IPS-18a (cell line): ENCODE results near the gene PCDHB1.

Experiments used
- H3K27ac ChIP-seq: one replicate; pipeline ENCODE4 v1.5.1; 2013; ENCODE audit warnings: low read length
- H3K27me3 ChIP-seq: one replicate; pipeline ENCODE4 v1.6.1; 2013; ENCODE audit warnings: mild to moderate bottlenecking, low read length; ENCODE audit not compliant: control insufficient read depth, insufficient read depth
- H3K36me3 ChIP-seq: one replicate; pipeline ENCODE4 v1.6.1; 2013; ENCODE audit warnings: low read depth, low read length; ENCODE audit not compliant: control insufficient read depth
- H3K4me1 ChIP-seq: one replicate; pipeline ENCODE4 v1.6.1; 2013; ENCODE audit warnings: low read depth, low read length; ENCODE audit not compliant: control insufficient read depth
- H3K4me3 ChIP-seq: one replicate; pipeline ENCODE4 v1.5.1; 2013; ENCODE audit warnings: low read length
- H3K9ac ChIP-seq: one replicate; pipeline ENCODE4 v1.6.1; 2013; ENCODE audit warnings: mild to moderate bottlenecking, low read length, moderate library complexity
- H3K9me3 ChIP-seq: one replicate; pipeline ENCODE4 v1.6.1; 2013; ENCODE audit warnings: low read depth, low read length; ENCODE audit not compliant: control insufficient read depth

The PCDHB1 gene, protein sequence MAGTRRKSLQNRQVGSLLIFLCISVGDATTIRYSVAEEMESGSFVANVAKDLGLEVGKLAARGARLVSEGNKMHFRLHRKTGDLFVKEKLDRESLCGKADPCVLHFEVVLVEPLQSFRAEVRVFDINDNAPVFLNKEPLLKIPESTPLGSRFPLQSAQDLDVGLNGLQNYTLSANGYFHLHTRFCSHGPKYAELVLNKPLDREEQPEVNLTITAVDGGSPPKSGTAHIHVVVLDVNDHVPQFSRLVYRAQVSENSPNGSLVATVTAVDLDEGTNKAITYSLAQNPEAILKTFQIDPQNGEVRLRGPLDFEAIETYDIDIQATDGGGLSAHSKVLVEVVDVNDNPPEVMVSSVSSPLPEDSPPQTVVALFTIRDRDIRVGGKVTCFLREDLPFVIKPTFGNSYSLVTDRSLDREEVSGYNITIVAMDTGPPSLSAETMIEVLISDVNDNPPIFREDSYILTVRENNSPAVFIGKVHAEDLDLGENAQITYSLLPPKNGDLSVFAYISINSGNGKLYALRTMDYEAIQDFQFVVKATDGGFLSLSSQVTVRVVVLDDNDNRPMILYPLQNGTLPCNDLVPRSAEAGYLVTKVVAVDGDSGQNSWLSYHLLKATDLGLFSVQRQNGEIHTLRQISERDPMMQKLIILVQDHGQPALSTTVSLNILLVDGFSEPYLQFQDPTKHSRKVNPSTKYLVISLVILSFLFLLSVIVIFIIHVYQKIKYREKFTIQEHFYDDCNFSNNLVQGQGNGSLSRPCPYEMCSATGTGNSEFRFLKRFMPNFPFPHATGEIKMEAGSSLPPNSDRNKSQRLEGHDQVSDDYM

DNA sequence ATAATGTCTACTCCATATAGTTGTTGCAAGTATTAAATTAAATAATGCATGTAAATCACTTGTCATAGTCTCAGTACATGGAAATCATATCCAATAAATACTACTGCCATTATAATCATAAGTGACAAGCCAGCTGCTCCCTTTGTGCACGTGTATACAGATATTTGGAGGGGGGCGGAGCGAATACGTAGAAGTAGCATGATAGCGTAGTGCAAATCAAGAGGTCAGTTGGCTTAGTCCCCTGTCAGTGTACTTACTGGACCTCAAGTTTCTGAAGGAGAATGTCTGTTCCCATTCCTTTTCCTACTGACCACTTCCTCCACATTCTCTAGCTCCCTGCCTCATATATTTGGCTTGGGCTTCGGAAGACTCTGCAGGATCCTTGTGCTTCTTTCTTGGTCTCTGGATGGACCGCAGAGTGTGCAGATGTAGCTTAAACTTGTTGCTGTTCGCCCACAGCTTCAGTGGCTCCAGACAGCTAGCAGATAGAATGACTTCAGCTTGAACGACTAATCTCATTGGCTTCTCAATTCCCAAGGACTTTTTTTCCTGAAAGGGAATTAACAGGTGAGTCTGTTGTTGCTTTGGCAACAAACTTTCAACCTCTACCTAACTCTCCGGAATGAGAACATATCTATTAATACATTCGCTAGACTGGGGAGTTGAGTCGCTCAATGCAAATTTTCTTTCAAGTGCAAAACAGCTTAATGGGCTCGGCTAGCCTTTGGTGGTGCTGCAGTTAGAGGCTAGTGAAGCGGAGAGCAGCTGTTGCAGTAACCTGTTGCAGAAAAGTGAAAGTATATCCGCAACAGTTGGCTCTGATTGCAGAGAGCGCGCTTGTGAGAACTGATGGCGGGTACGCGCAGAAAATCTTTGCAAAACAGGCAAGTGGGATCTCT is at the start of gene PCDHB1:
Gene PCDHB1, plus strand, starts transcription at position 753 of the 899 bp plus-strand sequence. Its CDS starts 97 bp downstream, at position 850.
- H3K36me3 ChIP-seq: no peaks in the 10 kb centered on the region
- H3K4me3 ChIP-seq: peak within 1 kb of the TSS; percentile 96
- no peak within 1 kb of the TSS for H3K27ac ChIP-seq
- no peaks in the 10 kb centered on the region for H3K9me3 ChIP-seq
- H3K9ac ChIP-seq: peak within 1 kb of the TSS; percentile 31
- H3K4me1 ChIP-seq: peaks cover 11% of the 10 kb centered on the region
- H3K27me3 ChIP-seq: peaks cover 39% of the 10 kb centered on the region

DNA sequence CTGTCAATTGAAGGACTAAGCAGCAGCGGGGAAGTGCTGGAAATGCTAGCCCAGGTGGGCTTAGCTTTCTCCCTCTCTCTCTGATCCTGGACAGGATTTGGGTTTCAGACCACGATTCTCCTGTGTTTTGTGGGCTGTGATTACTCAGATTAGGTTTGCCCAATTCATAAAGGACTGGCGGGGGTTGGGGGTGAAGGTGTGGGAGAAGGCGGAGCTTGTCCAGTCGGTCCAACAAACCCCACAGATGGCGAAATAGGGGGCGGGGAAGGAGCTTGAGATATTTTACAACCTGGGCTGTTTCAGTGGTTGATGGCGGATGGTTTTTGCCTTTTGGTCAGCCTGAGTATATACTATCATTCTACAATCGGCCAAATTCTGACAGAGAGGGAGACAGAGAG is 49.7 kb upstream of the PCDHB1 start:
- H3K9me3 ChIP-seq: no peaks in the 10 kb centered on the region
- H3K4me3 ChIP-seq: peak overlapping the region; percentile 72
- H3K36me3 ChIP-seq: no peaks in the 10 kb centered on the region
- peak overlapping the region; percentile 90 for H3K9ac ChIP-seq
- H3K27me3 ChIP-seq: peaks cover 7% of the 10 kb centered on the region
- H3K4me1 ChIP-seq: peaks cover 51% of the 10 kb centered on the region
- peak overlapping the region; percentile 95 for H3K27ac ChIP-seq

DNA sequence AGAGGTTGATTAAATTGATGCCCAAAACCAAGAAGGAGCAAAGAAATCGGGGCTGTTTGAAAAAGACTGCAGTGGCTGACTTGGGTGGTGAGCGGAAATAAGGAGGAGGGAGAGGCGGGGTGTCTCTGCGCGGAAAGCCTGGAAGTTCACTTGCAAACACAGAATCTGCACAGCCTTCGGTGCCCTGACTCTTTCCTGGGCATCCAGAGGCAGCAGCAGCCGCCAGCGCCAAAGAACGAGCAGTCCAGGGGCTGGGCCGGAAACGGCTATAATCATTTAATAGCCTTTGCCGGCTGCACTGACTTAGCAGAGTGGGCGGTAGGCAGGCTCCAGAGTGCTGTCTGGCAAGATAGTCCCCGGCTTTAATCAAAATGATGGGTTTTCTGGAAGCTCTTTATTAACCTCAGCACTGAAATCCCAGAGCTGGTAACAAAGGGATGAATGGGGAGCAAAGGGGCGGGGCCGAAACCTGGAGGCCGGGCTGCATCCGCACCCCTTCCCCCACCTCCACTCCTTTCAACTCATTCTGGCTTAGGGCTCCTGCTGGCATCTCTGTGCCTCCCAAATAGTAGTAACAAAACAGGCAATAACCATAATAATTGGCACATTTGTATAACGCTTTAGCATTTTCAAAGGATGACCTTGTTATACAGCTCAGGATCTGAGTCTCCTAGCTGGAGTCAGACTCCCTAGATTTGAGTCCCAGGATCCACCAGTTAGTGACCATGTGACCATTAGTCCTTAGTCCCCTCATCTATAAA is 49.1 kb upstream of the PCDHB1 start:
- Histone ChIP-seq H3K9ac (peak overlapping the region; percentile 90), H3K36me3 (no peaks in the 10 kb centered on the region), H3K27me3 (peaks cover 7% of the 10 kb centered on the region), H3K4me1 (peaks cover 51% of the 10 kb centered on the region), H3K9me3 (no peaks in the 10 kb centered on the region), H3K4me3 (peak overlapping the region; percentile 72), H3K27ac (peak overlapping the region; percentile 95)

DNA sequence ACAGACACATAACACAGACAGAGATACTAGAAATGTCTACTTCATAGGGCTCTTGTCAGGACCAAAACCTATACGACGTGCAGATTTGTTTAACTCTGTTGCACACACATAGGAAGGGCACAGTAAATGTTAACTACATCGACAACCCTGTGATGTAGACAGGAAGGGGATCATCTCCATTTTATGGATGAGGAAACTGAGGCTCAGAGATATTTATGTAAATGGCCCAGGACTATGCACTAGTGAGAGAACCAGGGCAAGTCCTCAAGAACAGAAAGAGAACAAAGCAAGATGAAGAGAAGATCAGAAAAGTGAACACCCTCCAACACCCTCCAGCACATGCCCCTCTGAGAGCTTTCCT is 48.6 kb upstream of the PCDHB1 start:
- Histone ChIP-seq H3K27ac (peak overlapping the region; percentile 66), H3K27me3 (peaks cover 7% of the 10 kb centered on the region), H3K9me3 (no peaks in the 10 kb centered on the region), H3K4me3 (peak overlapping the region; percentile 72), H3K36me3 (no peaks in the 10 kb centered on the region), H3K4me1 (peaks cover 51% of the 10 kb centered on the region), H3K9ac (peak overlapping the region; percentile 90)

DNA sequence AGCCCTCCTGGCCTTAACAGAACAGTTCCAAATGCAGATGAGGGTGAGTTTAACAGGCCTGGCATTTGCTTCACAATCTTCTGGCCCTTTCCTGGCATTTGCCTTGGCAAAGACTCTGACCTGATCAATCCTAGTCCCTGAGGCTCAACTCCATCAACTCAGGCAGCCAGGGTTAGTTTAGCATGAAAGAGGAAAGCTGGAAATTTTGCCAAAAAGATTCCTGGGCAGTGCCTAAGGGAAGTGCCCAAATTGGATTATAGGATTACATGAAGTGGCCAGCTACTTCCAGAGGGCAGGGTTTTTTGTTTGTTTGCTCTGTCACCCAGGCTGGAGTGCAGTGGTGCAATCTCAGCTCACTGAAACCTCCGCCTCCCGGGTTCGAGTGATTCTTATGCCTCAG is 48.1 kb upstream of the PCDHB1 start:
- Histone ChIP-seq H3K27me3 (peaks cover 7% of the 10 kb centered on the region), H3K4me3 (peak overlapping the region; percentile 72), H3K27ac (no peak overlapping the region), H3K36me3 (no peaks in the 10 kb centered on the region), H3K9ac (peak overlapping the region; percentile 90), H3K4me1 (peaks cover 51% of the 10 kb centered on the region), H3K9me3 (no peaks in the 10 kb centered on the region)

DNA sequence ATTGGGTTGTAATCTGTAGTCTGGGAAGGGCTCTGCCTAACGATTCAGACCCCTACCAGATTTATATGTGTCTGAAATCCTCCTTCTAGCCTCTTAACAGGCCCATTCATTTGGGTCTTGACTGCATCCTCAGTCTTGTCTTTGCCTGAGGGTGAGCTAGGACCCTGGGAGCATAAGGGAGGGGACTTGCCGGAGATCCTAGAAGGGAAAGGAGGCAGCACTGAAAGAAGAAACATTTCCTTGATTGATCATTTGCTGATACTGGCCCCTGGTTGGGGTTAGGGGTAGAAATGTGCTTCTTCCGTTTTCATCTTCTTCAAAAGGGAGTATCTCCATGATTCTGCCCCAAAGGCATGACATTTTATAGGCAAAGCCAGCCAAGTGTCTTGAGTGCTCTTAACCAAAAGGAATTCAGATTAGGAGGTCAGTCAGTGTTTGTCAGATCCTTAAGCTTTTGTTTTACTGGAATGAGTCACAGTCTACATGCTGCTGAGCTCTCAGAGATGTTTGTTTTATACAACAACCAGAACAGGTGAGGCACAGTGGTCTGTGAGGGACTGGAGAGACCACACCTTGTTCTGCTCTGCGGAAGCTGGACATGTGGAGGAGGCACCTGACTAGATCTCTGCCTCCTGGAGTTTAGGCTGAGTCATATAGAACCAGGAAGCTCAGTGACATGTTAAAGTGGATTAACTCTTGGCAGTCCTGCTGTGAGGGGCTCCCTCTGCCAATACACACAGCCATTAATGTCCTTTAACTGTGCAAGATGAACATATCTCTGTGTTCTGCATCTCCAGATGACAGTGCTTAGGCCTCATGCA is 47.2 kb upstream of the PCDHB1 start:
- Histone ChIP-seq H3K4me3 (peak overlapping the region; percentile 16), H3K4me1 (peaks cover 45% of the 10 kb centered on the region), H3K27me3 (peaks cover 7% of the 10 kb centered on the region), H3K36me3 (no peaks in the 10 kb centered on the region), H3K27ac (peak overlapping the region; percentile 60), H3K9me3 (no peaks in the 10 kb centered on the region), H3K9ac (peak overlapping the region; percentile 26)

DNA sequence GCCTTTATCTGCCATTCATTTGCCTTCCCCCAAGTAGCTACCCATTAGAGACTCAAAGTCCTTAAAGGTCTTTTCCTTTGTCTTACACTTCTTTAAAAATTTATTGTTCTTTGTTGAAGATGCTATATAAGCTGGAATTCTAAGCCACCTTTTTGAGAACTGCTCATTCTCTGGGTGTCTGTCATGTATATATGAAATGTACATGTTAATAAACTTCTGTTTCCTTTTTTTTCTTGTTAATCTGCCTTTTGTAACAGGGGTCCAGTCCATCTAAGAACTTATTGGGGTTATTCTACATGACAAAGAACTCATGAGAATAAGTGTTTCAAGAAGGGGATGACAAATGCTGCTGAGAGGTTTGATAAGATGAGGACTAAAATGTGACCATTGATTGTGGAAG is 43.4 kb upstream of the PCDHB1 start:
- peaks cover 24% of the 10 kb centered on the region for H3K4me1 ChIP-seq
- H3K9ac ChIP-seq: no peak overlapping the region
- no peaks in the 10 kb centered on the region for H3K36me3 ChIP-seq
- peaks cover 5% of the 10 kb centered on the region for H3K27me3 ChIP-seq
- H3K27ac ChIP-seq: no peak overlapping the region
- no peaks in the 10 kb centered on the region for H3K9me3 ChIP-seq
- no peak overlapping the region for H3K4me3 ChIP-seq

DNA sequence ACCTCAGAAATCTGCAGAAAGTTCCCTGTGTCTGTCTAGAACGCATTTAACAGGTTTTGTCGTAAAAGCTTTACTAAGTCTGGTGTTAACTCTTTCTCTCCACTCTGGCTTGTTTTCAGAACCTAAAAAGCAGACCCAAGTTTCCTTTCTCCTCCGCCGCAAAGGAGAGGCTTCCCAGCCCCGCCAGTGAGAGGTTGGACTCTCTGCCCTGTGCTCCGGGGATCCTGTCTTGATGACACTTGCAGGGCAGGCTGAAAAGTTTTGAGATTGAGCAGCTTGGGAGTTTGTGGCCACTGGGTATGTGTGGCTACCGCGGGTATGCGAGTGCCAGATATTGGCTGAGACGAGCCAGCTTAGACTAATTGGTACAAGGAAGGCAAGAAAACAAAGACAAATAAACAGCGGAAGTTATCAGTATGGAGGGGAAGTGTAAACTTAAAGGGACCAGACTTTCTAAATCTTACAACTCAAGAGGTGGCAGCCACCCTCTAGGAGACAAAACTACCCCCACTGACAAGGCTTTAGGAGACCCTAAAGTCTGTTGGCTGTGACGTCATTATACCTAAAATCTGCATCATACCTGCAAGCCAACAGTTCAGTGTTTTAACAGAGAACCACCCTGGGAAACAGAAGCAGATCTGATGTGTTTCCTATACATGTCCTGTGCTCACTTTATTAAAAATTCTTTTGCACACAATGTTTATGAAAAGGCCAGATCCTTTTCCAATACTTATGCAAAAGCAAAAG is 41.0 kb upstream of the PCDHB1 start:
- Histone ChIP-seq H3K9ac (no peak overlapping the region), H3K27ac (no peak overlapping the region)

DNA sequence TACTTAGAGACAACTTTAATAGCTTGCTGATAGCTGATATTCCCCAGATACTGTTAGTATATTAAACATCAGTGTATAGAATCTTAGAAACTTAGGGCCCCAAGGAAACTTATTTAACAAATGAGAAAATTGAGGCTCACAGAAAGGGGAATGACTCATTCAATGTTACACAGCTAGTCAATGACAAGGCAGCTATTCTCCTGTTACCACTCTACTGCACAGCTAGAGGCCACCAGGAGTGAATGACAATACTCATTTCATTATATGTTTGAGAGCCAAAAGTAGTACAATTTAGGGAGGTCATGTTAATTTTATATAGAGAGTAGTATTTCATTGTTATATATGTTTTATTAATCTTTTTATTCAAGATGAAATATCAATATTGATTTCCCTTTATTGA is 33.2 kb upstream of the PCDHB1 start:
- H3K9me3 ChIP-seq: no peaks in the 10 kb centered on the region
- no peaks in the 10 kb centered on the region for H3K4me1 ChIP-seq
- H3K36me3 ChIP-seq: no peaks in the 10 kb centered on the region
- H3K27me3 ChIP-seq: no peaks in the 10 kb centered on the region
- H3K9ac ChIP-seq: no peak overlapping the region
- H3K27ac ChIP-seq: no peak overlapping the region
- no peak overlapping the region for H3K4me3 ChIP-seq

More for the DNA sequence above, 41.0 kb upstream of the PCDHB1 start:
- Histone ChIP-seq H3K36me3 (no peaks in the 10 kb centered on the region), H3K4me1 (peaks cover under 1% of the 10 kb centered on the region), H3K9me3 (no peaks in the 10 kb centered on the region), H3K4me3 (no peak overlapping the region), H3K27me3 (no peaks in the 10 kb centered on the region)

DNA sequence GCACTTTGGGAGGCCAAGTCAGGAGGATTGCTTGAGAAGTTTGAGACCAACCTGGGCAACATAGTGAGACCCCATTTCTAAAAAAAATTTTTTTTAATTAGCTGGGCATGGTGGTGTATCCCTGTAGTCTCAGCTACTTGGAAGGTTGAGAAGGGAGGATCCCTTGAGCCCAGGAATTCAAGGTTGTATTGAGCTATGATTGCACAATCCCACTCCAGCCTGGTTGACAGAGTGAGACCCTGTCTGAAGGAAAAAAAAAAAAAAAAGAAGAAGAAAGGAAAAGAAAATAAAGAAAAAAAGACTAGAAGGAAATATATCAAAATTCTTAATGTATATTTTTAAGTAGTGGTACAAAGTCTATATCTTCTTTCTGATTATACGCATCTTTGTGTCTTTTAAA is 28.8 kb upstream of the PCDHB1 start:
- H3K36me3 ChIP-seq: no peaks in the 10 kb centered on the region
- no peaks in the 10 kb centered on the region for H3K27me3 ChIP-seq
- H3K4me3 ChIP-seq: no peak overlapping the region
- H3K9me3 ChIP-seq: no peaks in the 10 kb centered on the region
- no peaks in the 10 kb centered on the region for H3K4me1 ChIP-seq
- H3K9ac ChIP-seq: no peak overlapping the region
- no peak overlapping the region for H3K27ac ChIP-seq
